Gastrocnemius medialis (tissue), 4 donors: Measurements from ENCODE around the gene THAP12. TPM values are rescaled to one million over a fixed set of nuclear protein-coding genes. Genes with fewer than 3 reads are reported as not detected.

Source experiments
- ATAC-seq, 2 donors: fragments of 150-250 bp; one replicate each; pipeline ENCODE4 v1.9.1; 2016
- DNase-seq, 2 donors: peaks; one replicate each; pipeline ENCODE4 v3.0.0-alpha.2; 2019
- H3K27ac ChIP-seq, 4 donors: fragments of 200-600 bp; sonication (generic); 1 replicate in 1 of 4; 2 replicates in 3 of 4; pipeline ENCODE4 v1.5.1; 2016 to 2018; ENCODE audit warnings: mild to moderate bottlenecking in 2 of 4, moderate library complexity in 1 of 4
- H3K27me3 ChIP-seq, 3 donors: fragments of 200-600 bp; sonication (generic) in 2 of 3; 1 replicate in 1 of 3; 2 replicates in 2 of 3; pipeline versions ENCODE4 v1.5.1 to v1.6.0; 2016 to 2019; ENCODE audit warnings: mild to moderate bottlenecking in 1 of 3, moderate library complexity in 1 of 3
- H3K36me3 ChIP-seq, 2 donors: fragments of 200-600 bp; sonication (generic) in 1 of 2; one replicate each; pipeline ENCODE4 v1.5.1; 2017 to 2018
- H3K4me1 ChIP-seq, 2 donors: fragments of 200-600 bp; sonication (generic) in 1 of 2; one replicate each; pipeline ENCODE4 v1.5.1; 2016 to 2017; ENCODE audit warnings: mild to moderate bottlenecking in 2 of 2
- H3K4me3 ChIP-seq, 4 donors: fragments of 200-600 bp; sonication (generic) in 3 of 4; 1 replicate in 1 of 4; 2 replicates in 3 of 4; pipeline ENCODE4 v1.5.1; 2016 to 2019; ENCODE audit warnings: mild to moderate bottlenecking in 2 of 4
- H3K9me3 ChIP-seq, 3 donors: fragments of 200-600 bp; sonication (generic) in 2 of 3; 1 replicate in 1 of 3; 2 replicates in 2 of 3; pipeline ENCODE4 v1.5.1; 2016 to 2019
- CTCF ChIP-seq, 5 experiments: fragments of 450-650 bp in 3 of 5; fragments of 200-600 bp in 2 of 5; sonication (generic) in 2 of 5; IDR thresholded peaks in 4 of 5; conservative IDR thresholded peaks in 1 of 5; 1 replicate in 4 of 5; 2 replicates in 1 of 5; pipeline ENCODE4 v1.5.1; 2016 to 2019; ENCODE audit warnings: antibody characterized with exemption in 5 of 5, mild to moderate bottlenecking in 3 of 5, moderate library complexity in 3 of 5
- POLR2A ChIP-seq, 2 donors: fragments of 450-650 bp; IDR thresholded peaks; one replicate each; pipeline ENCODE4 v1.6.1; 2017; ENCODE audit warnings: antibody characterized with exemption in 2 of 2, mild to moderate bottlenecking in 2 of 2, moderate library complexity in 2 of 2
- in situ Hi-C, 4 donors: fragments of 200-750 bp; cut with MboI; loops; one replicate each; pipeline versions ENCODE4 v1.15.0 to v1.8.0; 2017; ENCODE audit warnings: low sequenced_read_pairs in 4 of 4
- intact Hi-C: fragments of 100-400 bp; cut with DNase I; formaldehyde crosslinking; loops from one replicate; pipeline ENCODE4 v1.15.1; 2023; ENCODE audit warnings: low total_unique reads
- total RNA-seq, 4 donors: library from RNA; depleted of rRNA; stranded (reverse); fragments of >200 nt; gene quantifications; one replicate each; pipeline versions ENCODE4 v1.1.0 to v1.2.3, GENCODE V29; 2016

THAP12 gene
- total RNA-seq, 4 donors from 2014 or later, result 24.5 to 35.3 (median 30.2) TPM

DNA sequence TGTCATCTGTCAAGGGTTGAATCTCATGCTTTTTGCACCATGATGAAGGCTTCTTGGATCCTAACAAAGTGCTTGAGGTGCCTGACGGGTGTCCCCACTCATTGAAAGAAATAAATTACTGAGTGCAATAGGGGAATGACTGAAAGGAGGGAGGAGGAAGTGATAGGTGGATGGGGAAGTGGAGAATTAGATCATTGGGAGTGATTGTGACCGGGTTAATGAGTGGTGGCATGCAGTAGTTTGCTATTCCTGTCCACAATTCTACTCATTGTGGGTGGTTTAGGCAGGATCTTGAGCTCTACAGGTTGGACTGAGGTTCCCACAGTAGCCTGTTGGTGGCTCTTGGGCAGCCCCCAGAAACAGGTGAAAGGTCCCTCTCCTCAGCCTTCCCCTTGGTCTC is 44.3 kb downstream of the THAP12 start:
- intact Hi-C loops (no loop called here), in situ Hi-C loops (loop anchor here in 1 of 4 donors (10.0 kb wide), 1 partner anchor 442 kb away; no protein-coding TSS in a partner anchor)

DNA sequence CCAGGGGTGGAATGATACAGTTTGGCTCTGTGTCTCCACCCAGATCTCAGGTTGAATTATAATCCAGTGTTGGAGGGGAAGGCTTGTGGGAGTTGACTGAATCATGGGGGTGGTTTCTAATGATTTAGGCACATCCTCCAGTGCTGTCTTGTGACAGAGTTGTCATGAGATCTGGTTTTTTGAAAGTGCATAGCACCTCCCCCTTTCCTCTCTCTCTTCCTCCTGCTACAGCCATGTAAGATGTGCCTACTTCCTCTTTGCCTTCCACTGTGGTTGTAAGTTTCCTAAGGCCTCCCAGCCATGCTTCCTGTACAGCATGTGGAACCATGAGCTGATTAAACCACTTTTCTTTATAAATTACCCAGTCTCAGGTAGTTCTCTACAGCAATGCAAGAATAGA is 45.1 kb downstream of the THAP12 start:
- no peak for DNase-seq
- no peak for ATAC-seq

More for the DNA sequence above, 44.3 kb downstream of the THAP12 start:
- Histone ChIP-seq H3K4me1 (peaks cover 0 to 13% of the 10 kb centered on the region in 2 donors), H3K9me3 (no peaks in the 10 kb centered on the region), H3K36me3 (no peaks in the 10 kb centered on the region), H3K27ac (no peak overlapping the region), H3K4me3 (no peak overlapping the region), H3K27me3 (no peaks in the 10 kb centered on the region)
- ATAC-seq (no peak), DNase-seq (no peak)
- no peak for TF ChIP-seq CTCF (IDR thresholded peaks at IDR 0.05 in 4 of 5, conservative IDR thresholded peaks at IDR 0.05 in 1 of 5)
- no peak for TF ChIP-seq POLR2A (IDR thresholded peaks at IDR 0.05)

DNA sequence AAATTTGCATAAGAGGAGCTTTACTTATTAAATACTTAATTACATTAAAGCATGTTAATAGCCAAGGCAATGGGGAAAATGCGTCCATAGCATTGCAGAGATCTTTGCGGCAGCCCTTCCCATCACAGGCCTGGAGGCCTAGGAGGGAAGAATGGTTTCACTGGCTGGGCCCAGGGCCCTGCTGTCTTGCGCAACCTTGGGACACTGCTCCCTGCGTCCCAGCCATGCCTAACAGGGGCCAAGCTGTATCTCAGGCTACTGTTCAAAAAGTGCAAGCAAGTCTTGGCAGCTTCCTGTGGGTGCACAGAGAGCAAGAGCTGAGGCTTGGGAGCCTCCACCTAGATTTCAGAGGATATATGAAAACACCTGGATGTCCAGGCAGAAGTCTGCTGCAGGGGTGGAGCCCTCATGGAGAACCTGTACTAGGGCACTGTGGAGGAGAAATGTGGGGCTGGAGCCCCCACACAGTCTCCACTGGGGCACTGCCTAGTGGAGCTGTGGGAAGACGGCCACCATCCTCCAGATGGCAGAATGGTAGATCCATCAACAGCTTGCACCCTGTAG is 46.0 kb downstream of the THAP12 start:
- in situ Hi-C loops, result loop anchor here in 1 of 4 donors (10.0 kb wide), 1 partner anchor 440 kb away; no protein-coding TSS in a partner anchor
- no peak overlapping the region for H3K27ac ChIP-seq
- intact Hi-C loops, result no loop called here

More for the DNA sequence above, 45.1 kb downstream of the THAP12 start:
- Histone ChIP-seq H3K9me3 (no peaks in the 10 kb centered on the region), H3K4me1 (peaks cover 0 to 13% of the 10 kb centered on the region in 2 donors), H3K36me3 (no peaks in the 10 kb centered on the region), H3K27me3 (no peaks in the 10 kb centered on the region), H3K4me3 (no peak overlapping the region), H3K27ac (no peak overlapping the region)
- no peak for TF ChIP-seq POLR2A (IDR thresholded peaks at IDR 0.05)
- TF ChIP-seq CTCF (IDR thresholded peaks at IDR 0.05 in 4 of 5, conservative IDR thresholded peaks at IDR 0.05 in 1 of 5), result no peak
- intact Hi-C loops (no loop called here), in situ Hi-C loops (loop anchor here in 1 of 4 donors (10.0 kb wide), 1 partner anchor 441 kb away; no protein-coding TSS in a partner anchor)

GRCh38 chr11:76330651-76331050 is 50.3 kb downstream of the THAP12 start:
- ATAC-seq (no peak), DNase-seq (no peak)
- intact Hi-C loops, result no loop called here
- in situ Hi-C loops, result loop anchor here in 1 of 4 donors (10.0 kb wide), 1 partner anchor 436 kb away; no protein-coding TSS in a partner anchor
- no peak overlapping the region for H3K27ac ChIP-seq
- H3K27me3 ChIP-seq, result no peaks in the 10 kb centered on the region
- no peaks in the 10 kb centered on the region for H3K4me1 ChIP-seq
- H3K9me3 ChIP-seq, result no peaks in the 10 kb centered on the region
- no peaks in the 10 kb centered on the region for H3K36me3 ChIP-seq
- no peak for TF ChIP-seq POLR2A (IDR thresholded peaks at IDR 0.05)
- no peak for TF ChIP-seq CTCF (IDR thresholded peaks at IDR 0.05 in 4 of 5, conservative IDR thresholded peaks at IDR 0.05 in 1 of 5)
- H3K4me3 ChIP-seq, result no peak overlapping the region

More for the DNA sequence above, 46.0 kb downstream of the THAP12 start:
- Histone ChIP-seq H3K36me3 (no peaks in the 10 kb centered on the region), H3K4me1 (peaks cover 0 to 12% of the 10 kb centered on the region in 2 donors), H3K27me3 (no peaks in the 10 kb centered on the region), H3K9me3 (no peaks in the 10 kb centered on the region), H3K4me3 (no peak overlapping the region)
- no peak for ATAC-seq
- TF ChIP-seq POLR2A (IDR thresholded peaks at IDR 0.05) (no peak), CTCF (IDR thresholded peaks at IDR 0.05 in 4 of 5, conservative IDR thresholded peaks at IDR 0.05 in 1 of 5) (no peak)
- DNase-seq, result no peak
